SK-N-SH treated with all-trans-retinoic acid at 6 μM for 48 hours (cell line): ENCODE results near the gene PDGFA.

Source experiments
- ATAC-seq: fragments of 200-7000 bp; cut with Tn5 transposase; 3 replicates; pipeline ENCODE4 v1.9.1; 2020; ENCODE audit warnings: mild to moderate bottlenecking, moderate library complexity
- ARNTL ChIP-seq: fragments of 450-650 bp; formaldehyde crosslinking; IDR thresholded peaks from 2 replicates; pipeline ENCODE4 v1.5.0; 2020; ENCODE audit warnings: low read depth, mild to moderate bottlenecking, moderate library complexity, borderline replicate concordance
- BACH2 ChIP-seq: fragments of 250-450 bp; sonication (Bioruptor Pico); IDR thresholded peaks from 2 replicates; pipeline ENCODE4 v1.9.0; 2021; ENCODE audit warnings: mild to moderate bottlenecking, borderline replicate concordance
- CSDC2 ChIP-seq: fragments of 250-450 bp; sonication (Bioruptor Pico); IDR thresholded peaks from 2 replicates; pipeline ENCODE4 v1.5.0; 2020; ENCODE audit warnings: mild to moderate bottlenecking, moderate library complexity
- CSRNP3 ChIP-seq: fragments of 250-450 bp; sonication (Bioruptor Pico); IDR thresholded peaks from 2 replicates; pipeline ENCODE4 v1.5.1; 2021; ENCODE audit warnings: mild to moderate bottlenecking, moderate library complexity
- ESRRG ChIP-seq: fragments of 250-450 bp; sonication (Bioruptor Pico); IDR thresholded peaks from 2 replicates; pipeline ENCODE4 v1.6.1; 2021; ENCODE audit warnings: mild to moderate bottlenecking
- GLIS3 ChIP-seq: fragments of 250-450 bp; sonication (Bioruptor Pico); IDR thresholded peaks from 2 replicates; pipeline ENCODE4 v1.5.0; 2020; ENCODE audit warnings: mild to moderate bottlenecking, moderate library complexity
- ISL1 ChIP-seq: fragments of 250-450 bp; sonication (Bioruptor Pico); IDR thresholded peaks from 2 replicates; pipeline ENCODE4 v2.1.2; 2022; ENCODE audit warnings: mild to moderate bottlenecking, moderate library complexity
- OSR1 ChIP-seq: fragments of 250-450 bp; sonication (Bioruptor Pico); IDR thresholded peaks from 2 replicates; pipeline ENCODE4 v1.8.0; 2022; ENCODE audit warnings: moderate library complexity, mild to moderate bottlenecking, inconsistent platforms
- POU6F1 ChIP-seq: fragments of 250-450 bp; sonication (Bioruptor Pico); IDR thresholded peaks from 2 replicates; pipeline ENCODE4 v1.8.0; 2021; ENCODE audit warnings: low read depth, mild to moderate bottlenecking, moderate library complexity, borderline replicate concordance
- PPARA ChIP-seq: fragments of 250-450 bp; sonication (Bioruptor Pico); IDR thresholded peaks from 2 replicates; pipeline ENCODE4 v1.5.0; 2020; ENCODE audit warnings: mild to moderate bottlenecking, borderline replicate concordance
- RARB ChIP-seq: fragments of 250-450 bp; sonication (Bioruptor Pico); IDR thresholded peaks from 2 replicates; pipeline ENCODE4 v1.8.0; 2021; ENCODE audit warnings: mild to moderate bottlenecking, moderate library complexity
- SNAI2 ChIP-seq: fragments of 250-450 bp; sonication (Bioruptor Pico); IDR thresholded peaks from 2 replicates; pipeline ENCODE4 v1.5.0; 2020; ENCODE audit warnings: mild to moderate bottlenecking, moderate library complexity
- TCF4 ChIP-seq: fragments of 250-450 bp; sonication (Bioruptor Pico); IDR thresholded peaks from 2 replicates; pipeline ENCODE4 v1.8.0; 2021; ENCODE audit warnings: mild to moderate bottlenecking, moderate library complexity, borderline replicate concordance
- TSHZ2 ChIP-seq: fragments of 250-450 bp; sonication (Bioruptor Pico); IDR thresholded peaks from 2 replicates; pipeline ENCODE4 v1.5.0; 2020; ENCODE audit warnings: mild to moderate bottlenecking, moderate library complexity
- ZC3H10 ChIP-seq: fragments of 250-450 bp; sonication (Bioruptor Pico); IDR thresholded peaks from 2 replicates; pipeline ENCODE4 v1.5.1; 2021; ENCODE audit warnings: mild to moderate bottlenecking, moderate library complexity
- ZFP3 ChIP-seq: fragments of 250-450 bp; sonication (Bioruptor Pico); IDR thresholded peaks from 2 replicates; pipeline ENCODE4 v1.5.0; 2020; ENCODE audit warnings: mild to moderate bottlenecking, moderate library complexity
- ZFP30 ChIP-seq: fragments of 450-650 bp; formaldehyde crosslinking; IDR thresholded peaks from 2 replicates; pipeline ENCODE4 v1.5.0; 2022; ENCODE audit warnings: mild to moderate bottlenecking, moderate library complexity
- ZNF565 ChIP-seq: fragments of 450-650 bp; formaldehyde crosslinking; conservative IDR thresholded peaks from 2 replicates; pipeline ENCODE4 v1.5.0; 2020; ENCODE audit warnings: low read depth, mild to moderate bottlenecking, moderate library complexity
- ZNF70 ChIP-seq: fragments of 450-650 bp; formaldehyde crosslinking; IDR thresholded peaks from 2 replicates; pipeline ENCODE4 v1.5.0; 2020; ENCODE audit warnings: mild to moderate bottlenecking, moderate library complexity
- ZNF8 ChIP-seq: fragments of 450-650 bp; formaldehyde crosslinking; IDR thresholded peaks from 2 replicates; pipeline ENCODE4 v1.5.0; 2020; ENCODE audit warnings: mild to moderate bottlenecking, moderate library complexity

The PDGFA gene

GRCh38 chr7:490461-491291 lies 29.0 kb downstream of the PDGFA start:
- no peak for TF ChIP-seq OSR1 (CRISPR knock-in tag)
- no peak for TF ChIP-seq CSRNP3 (CRISPR knock-in tag)
- no peak for TF ChIP-seq GLIS3 (CRISPR knock-in tag)
- no peak for TF ChIP-seq RARB
- TF ChIP-seq ZNF565 (CRISPR knock-in tag), result no peak
- TF ChIP-seq SNAI2 (CRISPR knock-in tag), result no peak
- no peak for TF ChIP-seq TSHZ2
- no peak for TF ChIP-seq ZNF8 (CRISPR knock-in tag)
- no peak for TF ChIP-seq ZFP30
- TF ChIP-seq ESRRG, result no peak
- no peak for ATAC-seq

- ATAC-seq, result no peak
- TF ChIP-seq RARB (no peak), ZNF8 (CRISPR knock-in tag) (no peak), GLIS3 (CRISPR knock-in tag) (no peak), PPARA (no peak), CSRNP3 (CRISPR knock-in tag) (no peak), POU6F1 (CRISPR knock-in tag) (no peak), ZFP3 (CRISPR knock-in tag) (no peak), BACH2 (no peak), ESRRG (no peak), ZNF70 (CRISPR knock-in tag) (no peak), TCF4 (no peak), ARNTL (CRISPR knock-in tag) (no peak)
These were observed 29.8 kb downstream of the PDGFA start for GRCh38 chr7:489876-490275.

GRCh38 chr7:486216-486743 lies 33.4 kb downstream of the PDGFA start:
- ATAC-seq, result no peak
- TF ChIP-seq TSHZ2 (no peak), ZNF565 (CRISPR knock-in tag) (no peak), CSDC2 (no peak), ARNTL (CRISPR knock-in tag) (no peak), CSRNP3 (CRISPR knock-in tag) (no peak), GLIS3 (CRISPR knock-in tag) (no peak), RARB (no peak), ZFP3 (CRISPR knock-in tag) (no peak), POU6F1 (CRISPR knock-in tag) (no peak), SNAI2 (CRISPR knock-in tag) (no peak), ISL1 (CRISPR knock-in tag) (no peak), ESRRG (no peak), ZNF70 (CRISPR knock-in tag) (no peak), OSR1 (CRISPR knock-in tag) (no peak), PPARA (no peak), ZNF8 (CRISPR knock-in tag) (no peak), ZC3H10 (no peak)
